ENCODE results near the gene PITPNM3. TPM values are rescaled to one million over a fixed set of nuclear protein-coding genes. Genes with fewer than 3 reads are reported as not detected.

PITPNM3 gene
- total RNA-seq, 1 experiment from 2014 or later, result 0.04 TPM

- H3K27ac ChIP-seq (ENCODE audit: low read length), result no peak overlapping the region
- no peak overlapping the region for H3K4me2 ChIP-seq (ENCODE audit: low read depth, low read length, poor library complexity, severe bottlenecking)
- H3K9ac ChIP-seq (ENCODE audit: low read length), result no peak overlapping the region
- no peaks in the 10 kb centered on the region for H4K20me1 ChIP-seq (ENCODE audit: insufficient read depth, low read depth, low read length)
- H2AFZ ChIP-seq (ENCODE audit: low read length), result no peak overlapping the region
- H3K4me3 ChIP-seq (ENCODE audit: low read length), result no peak overlapping the region
- no peaks in the 10 kb centered on the region for H3K9me3 ChIP-seq (ENCODE audit: low read length)
- H3K4me1 ChIP-seq (ENCODE audit: low read length), result no peaks in the 10 kb centered on the region
- H3K9me2 ChIP-seq (replicated peaks; ENCODE audit: insufficient read depth, low read length), result no peaks in the 10 kb centered on the region
- H3K27me3 ChIP-seq (ENCODE audit: low read length), result no peaks in the 10 kb centered on the region
- H3K36me3 ChIP-seq (ENCODE audit: insufficient read depth, low read length), result no peaks in the 10 kb centered on the region
- no peaks in the 10 kb centered on the region for H3K79me2 ChIP-seq (ENCODE audit: low read length)
- DNase-seq, result no peak
Observed at GRCh38 chr17:6476810-6477179, 79.6 kb downstream of the PITPNM3 start.

- no peaks in the 10 kb centered on the region for H3K9me3 ChIP-seq (ENCODE audit: low read length)
- no peaks in the 10 kb centered on the region for H3K79me2 ChIP-seq (ENCODE audit: low read length)
- no peaks in the 10 kb centered on the region for H3K27me3 ChIP-seq (ENCODE audit: low read length)
- no peak for DNase-seq
- H4K20me1 ChIP-seq (ENCODE audit: insufficient read depth, low read depth, low read length), result no peaks in the 10 kb centered on the region
- H3K9me2 ChIP-seq (replicated peaks; ENCODE audit: insufficient read depth, low read length), result no peaks in the 10 kb centered on the region
- H3K4me1 ChIP-seq (ENCODE audit: low read length), result no peaks in the 10 kb centered on the region
- H3K27ac ChIP-seq (ENCODE audit: low read length), result no peak overlapping the region
- H3K4me2 ChIP-seq (ENCODE audit: low read depth, low read length, poor library complexity, severe bottlenecking), result no peak overlapping the region
- H3K9ac ChIP-seq (ENCODE audit: low read length), result no peak overlapping the region
- H2AFZ ChIP-seq (ENCODE audit: low read length), result no peak overlapping the region
- H3K36me3 ChIP-seq (ENCODE audit: insufficient read depth, low read length), result no peaks in the 10 kb centered on the region
- no peak overlapping the region for H3K4me3 ChIP-seq (ENCODE audit: low read length)
Observed at GRCh38 chr17:6476076-6476809, 80.1 kb downstream of the PITPNM3 start.

GRCh38 chr17:6475411-6475810, 80.9 kb downstream of the PITPNM3 start:
- no peaks in the 10 kb centered on the region for H3K79me2 ChIP-seq (ENCODE audit: low read length)
- no peaks in the 10 kb centered on the region for H3K27me3 ChIP-seq (ENCODE audit: low read length)
- no peaks in the 10 kb centered on the region for H3K9me3 ChIP-seq (ENCODE audit: low read length)
- no peak for DNase-seq
- H3K9me2 ChIP-seq (replicated peaks; ENCODE audit: insufficient read depth, low read length), result no peaks in the 10 kb centered on the region
- H3K9ac ChIP-seq (ENCODE audit: low read length), result no peak overlapping the region
- H3K4me1 ChIP-seq (ENCODE audit: low read length), result no peaks in the 10 kb centered on the region
- H3K27ac ChIP-seq (ENCODE audit: low read length), result no peak overlapping the region
- H2AFZ ChIP-seq (ENCODE audit: low read length), result no peak overlapping the region
- no peak overlapping the region for H3K4me2 ChIP-seq (ENCODE audit: low read depth, low read length, poor library complexity, severe bottlenecking)
- no peak overlapping the region for H3K4me3 ChIP-seq (ENCODE audit: low read length)
- H4K20me1 ChIP-seq (ENCODE audit: insufficient read depth, low read depth, low read length), result no peaks in the 10 kb centered on the region
- H3K36me3 ChIP-seq (ENCODE audit: insufficient read depth, low read length), result no peaks in the 10 kb centered on the region

- Histone ChIP-seq H3K4me3 (ENCODE audit: low read length) (no peak overlapping the region), H3K27ac (ENCODE audit: low read length) (no peak overlapping the region), H3K4me1 (ENCODE audit: low read length) (no peaks in the 10 kb centered on the region), H4K20me1 (ENCODE audit: insufficient read depth, low read depth, low read length) (no peaks in the 10 kb centered on the region), H2AFZ (ENCODE audit: low read length) (no peak overlapping the region), H3K79me2 (ENCODE audit: low read length) (no peaks in the 10 kb centered on the region), H3K9me3 (ENCODE audit: low read length) (no peaks in the 10 kb centered on the region), H3K9me2 (replicated peaks; ENCODE audit: insufficient read depth, low read length) (no peaks in the 10 kb centered on the region), H3K9ac (ENCODE audit: low read length) (no peak overlapping the region), H3K36me3 (ENCODE audit: insufficient read depth, low read length) (no peaks in the 10 kb centered on the region), H3K4me2 (ENCODE audit: low read depth, low read length, poor library complexity, severe bottlenecking) (no peak overlapping the region), H3K27me3 (ENCODE audit: low read length) (no peaks in the 10 kb centered on the region)
- DNase-seq, result no peak
Observed at GRCh38 chr17:6474906-6475305, 81.4 kb downstream of the PITPNM3 start.

- H3K27me3 ChIP-seq (ENCODE audit: low read length), result no peaks in the 10 kb centered on the region
- H3K9ac ChIP-seq (ENCODE audit: low read length), result no peak overlapping the region
- no peaks in the 10 kb centered on the region for H3K9me2 ChIP-seq (replicated peaks; ENCODE audit: insufficient read depth, low read length)
- H3K4me3 ChIP-seq (ENCODE audit: low read length), result no peak overlapping the region
- H3K9me3 ChIP-seq (ENCODE audit: low read length), result no peaks in the 10 kb centered on the region
- no peak overlapping the region for H2AFZ ChIP-seq (ENCODE audit: low read length)
- H4K20me1 ChIP-seq (ENCODE audit: insufficient read depth, low read depth, low read length), result no peaks in the 10 kb centered on the region
- no peaks in the 10 kb centered on the region for H3K79me2 ChIP-seq (ENCODE audit: low read length)
- no peaks in the 10 kb centered on the region for H3K4me1 ChIP-seq (ENCODE audit: low read length)
- H3K4me2 ChIP-seq (ENCODE audit: low read depth, low read length, poor library complexity, severe bottlenecking), result no peak overlapping the region
- no peaks in the 10 kb centered on the region for H3K36me3 ChIP-seq (ENCODE audit: insufficient read depth, low read length)
- H3K27ac ChIP-seq (ENCODE audit: low read length), result no peak overlapping the region
- DNase-seq, result no peak
Observed at GRCh38 chr17:6474376-6474775, 82.0 kb downstream of the PITPNM3 start.

GRCh38 chr17:6473128-6473767, 83.1 kb downstream of the PITPNM3 start:
- H3K79me2 ChIP-seq (ENCODE audit: low read length), result no peaks in the 10 kb centered on the region
- no peaks in the 10 kb centered on the region; the same call in 1 of the 2 replicates for H4K20me1 ChIP-seq (ENCODE audit: insufficient read depth, low read depth, low read length)
- no peaks in the 10 kb centered on the region for H3K9me3 ChIP-seq (ENCODE audit: low read length)
- H2AFZ ChIP-seq (ENCODE audit: low read length), result no peak overlapping the region
- H3K27me3 ChIP-seq (ENCODE audit: low read length), result no peaks in the 10 kb centered on the region
- peak; percentile 79 for DNase-seq
- H3K4me1 ChIP-seq (ENCODE audit: low read length), result no peaks in the 10 kb centered on the region
- H3K4me2 ChIP-seq (ENCODE audit: low read depth, low read length, poor library complexity, severe bottlenecking), result no peak overlapping the region
- H3K27ac ChIP-seq (ENCODE audit: low read length), result no peak overlapping the region
- H3K9me2 ChIP-seq (replicated peaks; ENCODE audit: insufficient read depth, low read length), result no peaks in the 10 kb centered on the region
- H3K9ac ChIP-seq (ENCODE audit: low read length), result no peak overlapping the region
- H3K36me3 ChIP-seq (ENCODE audit: insufficient read depth, low read length), result no peaks in the 10 kb centered on the region
- no peak overlapping the region for H3K4me3 ChIP-seq (ENCODE audit: low read length)

GRCh38 chr17:6472517-6472916, 83.8 kb downstream of the PITPNM3 start:
- no peak overlapping the region for H2AFZ ChIP-seq (ENCODE audit: low read length)
- no peaks in the 10 kb centered on the region for H3K79me2 ChIP-seq (ENCODE audit: low read length)
- no peaks in the 10 kb centered on the region for H3K36me3 ChIP-seq (ENCODE audit: insufficient read depth, low read length)
- no peak for DNase-seq
- H3K9me3 ChIP-seq (ENCODE audit: low read length), result no peaks in the 10 kb centered on the region
- H3K27ac ChIP-seq (ENCODE audit: low read length), result no peak overlapping the region
- H3K9me2 ChIP-seq (replicated peaks; ENCODE audit: insufficient read depth, low read length), result no peaks in the 10 kb centered on the region
- H3K4me1 ChIP-seq (ENCODE audit: low read length), result no peaks in the 10 kb centered on the region
- H3K9ac ChIP-seq (ENCODE audit: low read length), result no peak overlapping the region
- H4K20me1 ChIP-seq (ENCODE audit: insufficient read depth, low read depth, low read length), result peaks cover 4% of the 10 kb centered on the region; the same call in 1 of the 2 replicates
- no peak overlapping the region for H3K4me2 ChIP-seq (ENCODE audit: low read depth, low read length, poor library complexity, severe bottlenecking)
- H3K4me3 ChIP-seq (ENCODE audit: low read length), result no peak overlapping the region
- no peaks in the 10 kb centered on the region for H3K27me3 ChIP-seq (ENCODE audit: low read length)

GRCh38 chr17:6471531-6472465, 84.6 kb downstream of the PITPNM3 start:
- Histone ChIP-seq H4K20me1 (ENCODE audit: insufficient read depth, low read depth, low read length) (peaks cover 4% of the 10 kb centered on the region; the same call in 1 of the 2 replicates), H3K4me3 (ENCODE audit: low read length) (no peak overlapping the region), H3K79me2 (ENCODE audit: low read length) (no peaks in the 10 kb centered on the region), H3K27ac (ENCODE audit: low read length) (no peak overlapping the region), H3K4me1 (ENCODE audit: low read length) (no peaks in the 10 kb centered on the region), H3K9ac (ENCODE audit: low read length) (no peak overlapping the region), H3K4me2 (ENCODE audit: low read depth, low read length, poor library complexity, severe bottlenecking) (no peak overlapping the region), H2AFZ (ENCODE audit: low read length) (no peak overlapping the region), H3K9me3 (ENCODE audit: low read length) (no peaks in the 10 kb centered on the region), H3K27me3 (ENCODE audit: low read length) (no peaks in the 10 kb centered on the region), H3K36me3 (ENCODE audit: insufficient read depth, low read length) (no peaks in the 10 kb centered on the region), H3K9me2 (replicated peaks; ENCODE audit: insufficient read depth, low read length) (no peaks in the 10 kb centered on the region)
- no peak for DNase-seq

All from Karpas-422 (cell line).